GM23338 (cell line): ENCODE measurements around the gene LMF2.

Experiments
- CTCF ChIP-seq, 2 experiments: fragments of 200-600 bp in 1 of 2; sonication (generic) in 1 of 2; conservative IDR thresholded peaks; 2 replicates each; pipeline versions ENCODE4 v1.5.1 to v1.6.1; 2016 to 2017; ENCODE audit warnings: antibody characterized with exemption in 2 of 2, low read depth in 2 of 2, mild to moderate bottlenecking in 2 of 2, moderate library complexity in 1 of 2
- POLR2AphosphoS5 ChIP-seq: IDR thresholded peaks from 2 replicates; pipeline ENCODE4 v1.6.1; 2016; ENCODE audit warnings: antibody characterized with exemption, low read depth

DNA sequence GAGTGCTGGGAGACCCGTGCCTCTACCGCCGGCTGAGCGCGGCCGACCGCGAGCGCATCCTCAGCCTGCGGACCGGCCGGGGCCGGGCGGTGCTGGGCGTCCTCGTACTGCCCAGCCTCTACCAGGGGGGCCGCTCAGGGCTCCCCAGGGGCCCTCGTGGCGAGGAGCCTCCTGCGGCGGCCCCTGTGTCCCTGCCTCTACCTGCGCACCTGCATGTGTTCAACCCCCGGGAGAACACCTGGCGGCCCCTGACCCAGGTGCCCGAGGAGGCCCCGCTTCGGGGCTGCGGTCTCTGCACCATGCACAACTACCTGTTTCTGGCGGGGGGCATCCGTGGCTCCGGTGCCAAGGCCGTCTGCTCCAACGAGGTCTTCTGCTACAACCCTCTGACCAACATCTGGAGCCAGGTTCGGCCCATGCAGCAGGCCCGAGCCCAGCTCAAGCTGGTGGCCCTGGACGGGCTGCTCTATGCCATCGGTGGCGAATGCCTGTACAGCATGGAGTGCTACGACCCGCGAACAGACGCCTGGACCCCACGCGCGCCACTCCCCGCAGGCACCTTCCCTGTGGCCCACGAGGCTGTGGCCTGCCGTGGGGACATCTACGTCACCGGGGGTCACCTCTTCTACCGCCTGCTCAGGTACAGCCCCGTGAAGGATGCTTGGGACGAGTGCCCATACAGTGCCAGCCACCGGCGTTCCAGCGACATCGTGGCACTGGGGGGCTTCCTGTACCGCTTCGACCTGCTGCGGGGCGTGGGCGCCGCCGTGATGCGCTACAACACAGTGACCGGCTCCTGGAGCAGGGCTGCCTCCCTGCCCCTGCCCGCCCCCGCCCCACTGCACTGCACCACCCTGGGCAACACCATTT is 41.7 kb upstream of the LMF2 start:
- TF ChIP-seq CTCF (conservative IDR thresholded peaks at IDR 0.05; ENCODE audit: low read depth in 2 of 2) (no peak), POLR2AphosphoS5 (no peak)
